ENCODE data around the gene ADORA2A. TPM values are rescaled to one million over a fixed set of nuclear protein-coding genes. Genes with fewer than 3 reads are reported as not detected.

Gene ADORA2A
- total and polyA plus RNA-seq, 2 of the 8 experiments (the other 6 are each of a cell fraction or from before 2014, with no cell fraction given) = 7.1 to 20.3 TPM

DNA sequence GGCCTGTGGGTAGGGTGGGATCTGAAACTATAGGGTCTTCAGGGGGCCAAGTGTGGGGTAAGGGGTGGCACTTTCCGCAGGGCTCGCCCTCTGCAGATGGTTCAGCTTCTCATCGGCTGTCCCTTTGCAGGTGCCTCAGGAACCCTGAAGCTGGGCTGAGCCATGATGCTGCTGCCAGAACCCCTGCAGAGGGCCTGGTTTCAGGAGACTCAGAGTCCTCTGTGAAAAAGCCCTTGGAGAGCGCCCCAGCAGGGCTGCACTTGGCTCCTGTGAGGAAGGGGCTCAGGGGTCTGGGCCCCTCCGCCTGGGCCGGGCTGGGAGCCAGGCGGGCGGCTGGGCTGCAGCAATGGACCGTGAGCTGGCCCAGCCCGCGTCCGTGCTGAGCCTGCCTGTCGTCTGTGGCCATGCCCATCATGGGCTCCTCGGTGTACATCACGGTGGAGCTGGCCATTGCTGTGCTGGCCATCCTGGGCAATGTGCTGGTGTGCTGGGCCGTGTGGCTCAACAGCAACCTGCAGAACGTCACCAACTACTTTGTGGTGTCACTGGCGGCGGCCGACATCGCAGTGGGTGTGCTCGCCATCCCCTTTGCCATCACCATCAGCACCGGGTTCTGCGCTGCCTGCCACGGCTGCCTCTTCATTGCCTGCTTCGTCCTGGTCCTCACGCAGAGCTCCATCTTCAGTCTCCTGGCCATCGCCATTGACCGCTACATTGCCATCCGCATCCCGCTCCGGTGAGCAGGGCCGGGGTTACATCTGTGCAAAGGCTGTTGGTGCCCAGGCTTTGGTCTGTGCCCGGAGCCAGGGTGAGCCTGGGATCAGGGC is 5.8 kb downstream of the ADORA2A start (continued):
- TF ChIP-seq, protein P1, sequence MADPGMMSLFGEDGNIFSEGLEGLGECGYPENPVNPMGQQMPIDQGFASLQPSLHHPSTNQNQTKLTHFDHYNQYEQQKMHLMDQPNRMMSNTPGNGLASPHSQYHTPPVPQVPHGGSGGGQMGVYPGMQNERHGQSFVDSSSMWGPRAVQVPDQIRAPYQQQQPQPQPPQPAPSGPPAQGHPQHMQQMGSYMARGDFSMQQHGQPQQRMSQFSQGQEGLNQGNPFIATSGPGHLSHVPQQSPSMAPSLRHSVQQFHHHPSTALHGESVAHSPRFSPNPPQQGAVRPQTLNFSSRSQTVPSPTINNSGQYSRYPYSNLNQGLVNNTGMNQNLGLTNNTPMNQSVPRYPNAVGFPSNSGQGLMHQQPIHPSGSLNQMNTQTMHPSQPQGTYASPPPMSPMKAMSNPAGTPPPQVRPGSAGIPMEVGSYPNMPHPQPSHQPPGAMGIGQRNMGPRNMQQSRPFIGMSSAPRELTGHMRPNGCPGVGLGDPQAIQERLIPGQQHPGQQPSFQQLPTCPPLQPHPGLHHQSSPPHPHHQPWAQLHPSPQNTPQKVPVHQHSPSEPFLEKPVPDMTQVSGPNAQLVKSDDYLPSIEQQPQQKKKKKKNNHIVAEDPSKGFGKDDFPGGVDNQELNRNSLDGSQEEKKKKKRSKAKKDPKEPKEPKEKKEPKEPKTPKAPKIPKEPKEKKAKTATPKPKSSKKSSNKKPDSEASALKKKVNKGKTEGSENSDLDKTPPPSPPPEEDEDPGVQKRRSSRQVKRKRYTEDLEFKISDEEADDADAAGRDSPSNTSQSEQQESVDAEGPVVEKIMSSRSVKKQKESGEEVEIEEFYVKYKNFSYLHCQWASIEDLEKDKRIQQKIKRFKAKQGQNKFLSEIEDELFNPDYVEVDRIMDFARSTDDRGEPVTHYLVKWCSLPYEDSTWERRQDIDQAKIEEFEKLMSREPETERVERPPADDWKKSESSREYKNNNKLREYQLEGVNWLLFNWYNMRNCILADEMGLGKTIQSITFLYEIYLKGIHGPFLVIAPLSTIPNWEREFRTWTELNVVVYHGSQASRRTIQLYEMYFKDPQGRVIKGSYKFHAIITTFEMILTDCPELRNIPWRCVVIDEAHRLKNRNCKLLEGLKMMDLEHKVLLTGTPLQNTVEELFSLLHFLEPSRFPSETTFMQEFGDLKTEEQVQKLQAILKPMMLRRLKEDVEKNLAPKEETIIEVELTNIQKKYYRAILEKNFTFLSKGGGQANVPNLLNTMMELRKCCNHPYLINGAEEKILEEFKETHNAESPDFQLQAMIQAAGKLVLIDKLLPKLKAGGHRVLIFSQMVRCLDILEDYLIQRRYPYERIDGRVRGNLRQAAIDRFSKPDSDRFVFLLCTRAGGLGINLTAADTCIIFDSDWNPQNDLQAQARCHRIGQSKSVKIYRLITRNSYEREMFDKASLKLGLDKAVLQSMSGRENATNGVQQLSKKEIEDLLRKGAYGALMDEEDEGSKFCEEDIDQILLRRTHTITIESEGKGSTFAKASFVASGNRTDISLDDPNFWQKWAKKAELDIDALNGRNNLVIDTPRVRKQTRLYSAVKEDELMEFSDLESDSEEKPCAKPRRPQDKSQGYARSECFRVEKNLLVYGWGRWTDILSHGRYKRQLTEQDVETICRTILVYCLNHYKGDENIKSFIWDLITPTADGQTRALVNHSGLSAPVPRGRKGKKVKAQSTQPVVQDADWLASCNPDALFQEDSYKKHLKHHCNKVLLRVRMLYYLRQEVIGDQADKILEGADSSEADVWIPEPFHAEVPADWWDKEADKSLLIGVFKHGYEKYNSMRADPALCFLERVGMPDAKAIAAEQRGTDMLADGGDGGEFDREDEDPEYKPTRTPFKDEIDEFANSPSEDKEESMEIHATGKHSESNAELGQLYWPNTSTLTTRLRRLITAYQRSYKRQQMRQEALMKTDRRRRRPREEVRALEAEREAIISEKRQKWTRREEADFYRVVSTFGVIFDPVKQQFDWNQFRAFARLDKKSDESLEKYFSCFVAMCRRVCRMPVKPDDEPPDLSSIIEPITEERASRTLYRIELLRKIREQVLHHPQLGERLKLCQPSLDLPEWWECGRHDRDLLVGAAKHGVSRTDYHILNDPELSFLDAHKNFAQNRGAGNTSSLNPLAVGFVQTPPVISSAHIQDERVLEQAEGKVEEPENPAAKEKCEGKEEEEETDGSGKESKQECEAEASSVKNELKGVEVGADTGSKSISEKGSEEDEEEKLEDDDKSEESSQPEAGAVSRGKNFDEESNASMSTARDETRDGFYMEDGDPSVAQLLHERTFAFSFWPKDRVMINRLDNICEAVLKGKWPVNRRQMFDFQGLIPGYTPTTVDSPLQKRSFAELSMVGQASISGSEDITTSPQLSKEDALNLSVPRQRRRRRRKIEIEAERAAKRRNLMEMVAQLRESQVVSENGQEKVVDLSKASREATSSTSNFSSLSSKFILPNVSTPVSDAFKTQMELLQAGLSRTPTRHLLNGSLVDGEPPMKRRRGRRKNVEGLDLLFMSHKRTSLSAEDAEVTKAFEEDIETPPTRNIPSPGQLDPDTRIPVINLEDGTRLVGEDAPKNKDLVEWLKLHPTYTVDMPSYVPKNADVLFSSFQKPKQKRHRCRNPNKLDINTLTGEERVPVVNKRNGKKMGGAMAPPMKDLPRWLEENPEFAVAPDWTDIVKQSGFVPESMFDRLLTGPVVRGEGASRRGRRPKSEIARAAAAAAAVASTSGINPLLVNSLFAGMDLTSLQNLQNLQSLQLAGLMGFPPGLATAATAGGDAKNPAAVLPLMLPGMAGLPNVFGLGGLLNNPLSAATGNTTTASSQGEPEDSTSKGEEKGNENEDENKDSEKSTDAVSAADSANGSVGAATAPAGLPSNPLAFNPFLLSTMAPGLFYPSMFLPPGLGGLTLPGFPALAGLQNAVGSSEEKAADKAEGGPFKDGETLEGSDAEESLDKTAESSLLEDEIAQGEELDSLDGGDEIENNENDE (IDR thresholded peaks at IDR 0.05; ENCODE audit: insufficient replicate concordance, low read length) = no peak
